Skin of body (tissue), 2 donors: ENCODE data around the gene AKR1C2. TPM values are rescaled to one million over a fixed set of nuclear protein-coding genes. Genes with fewer than 3 reads are reported as not detected.

Experiments
- small RNA-seq: library from RNA; depleted of rRNA; stranded (forward); fragments of <200 nt; gene quantifications from one replicate; pipeline ENCODE3, GENCODE V24; 2014; ENCODE audit warnings: low replicate concordance
- total RNA-seq: library from RNA; depleted of rRNA; stranded (reverse); fragments of >200 nt; gene quantifications from one replicate; pipeline ENCODE4 v1.2.3, GENCODE V29; 2014

Gene AKR1C2
- total RNA-seq, 1 donor from 2014 or later, result 4.5 TPM

Small RNAs within 50 kb of the gene (small RNA-seq; reads per million reads assigned to genes)
- not detected for gene RF00096

Other genes with a start within 250 kb of the AKR1C2 start
- gene AKR1E2, start 177.7 kb downstream of the AKR1C2 start, total RNA-seq, result 15.5 TPM
- gene AKR1C1, start 40.4 kb downstream of the AKR1C2 start, total RNA-seq, result 2.5 TPM
- 2.6 TPM for gene AKR1C3, start 90.6 kb upstream of the AKR1C2 start, total RNA-seq
- gene AKR1C8, start 181.3 kb upstream of the AKR1C2 start, total RNA-seq, result 1.5 TPM
- gene AKR1C4, start 193.0 kb upstream of the AKR1C2 start, total RNA-seq, result not detected